ENCODE data around the gene OR8G1. TPM values are rescaled to one million over a fixed set of nuclear protein-coding genes. Genes with fewer than 3 reads are reported as not detected.

OR8G1 gene
- total RNA-seq, 4 donors from 2014 or later, result not detected

GRCh38 chr11:124296016-124296415 lies 55.1 kb downstream of the OR8G1 start:
- no peak overlapping the region for H3K27ac ChIP-seq
- no peak for TF ChIP-seq EP300 (IDR thresholded peaks at IDR 0.05)
- no peak for DNase-seq (ENCODE audit: low spot score in 2 of 2)
- no peaks in the 10 kb centered on the region for H3K27me3 ChIP-seq
- no peaks in the 10 kb centered on the region for H3K4me1 ChIP-seq
- H3K36me3 ChIP-seq, result no peaks in the 10 kb centered on the region
- H3K9me3 ChIP-seq, result no peaks in the 10 kb centered on the region
- no peak overlapping the region for H3K4me3 ChIP-seq

GRCh38 chr11:124297921-124298320 lies 57.0 kb downstream of the OR8G1 start:
- H3K9me3 ChIP-seq, result no peaks in the 10 kb centered on the region
- H3K36me3 ChIP-seq, result no peaks in the 10 kb centered on the region
- H3K27me3 ChIP-seq, result no peaks in the 10 kb centered on the region
- DNase-seq (ENCODE audit: low spot score in 2 of 2), result no peak
- TF ChIP-seq EP300 (IDR thresholded peaks at IDR 0.05), result no peak
- no peak for TF ChIP-seq POLR2A (IDR thresholded peaks at IDR 0.05)
- TF ChIP-seq CTCF (IDR thresholded peaks at IDR 0.05), result no peak
- WGBS, 2 donors, result 78 to 82% methylated on average over 4 of the region's 4 CpGs
- no peaks in the 10 kb centered on the region for H3K4me1 ChIP-seq
- no peak overlapping the region for H3K27ac ChIP-seq
- no peak overlapping the region for H3K4me3 ChIP-seq

- H3K4me3 ChIP-seq, result no peak overlapping the region
- no peaks in the 10 kb centered on the region for H3K36me3 ChIP-seq
- DNase-seq (ENCODE audit: low spot score in 2 of 2), result no peak
- WGBS, 2 donors, result 60 to 65% methylated on average over 3 of the region's 3 CpGs
- H3K9me3 ChIP-seq, result no peaks in the 10 kb centered on the region
- H3K27me3 ChIP-seq, result no peaks in the 10 kb centered on the region
- TF ChIP-seq CTCF (IDR thresholded peaks at IDR 0.05) (no peak), EP300 (IDR thresholded peaks at IDR 0.05) (no peak), POLR2A (IDR thresholded peaks at IDR 0.05) (no peak)
- H3K27ac ChIP-seq, result no peak overlapping the region
- H3K4me1 ChIP-seq, result no peaks in the 10 kb centered on the region
These were observed 60.7 kb downstream of the OR8G1 start for GRCh38 chr11:124301548-124301947.

GRCh38 chr11:124302347-124303125 lies 61.6 kb downstream of the OR8G1 start:
- H3K4me3 ChIP-seq, result no peak overlapping the region
- H3K4me1 ChIP-seq, result no peaks in the 10 kb centered on the region
- H3K27ac ChIP-seq, result no peak overlapping the region
- H3K27me3 ChIP-seq, result no peaks in the 10 kb centered on the region
- WGBS, 2 donors, result 48 to 54% methylated on average over 3 of the region's 3 CpGs
- DNase-seq (ENCODE audit: low spot score in 2 of 2), result no peak
- TF ChIP-seq CTCF (IDR thresholded peaks at IDR 0.05), result no peak
- TF ChIP-seq POLR2A (IDR thresholded peaks at IDR 0.05), result no peak
- TF ChIP-seq EP300 (IDR thresholded peaks at IDR 0.05), result no peak
- no peaks in the 10 kb centered on the region for H3K36me3 ChIP-seq
- H3K9me3 ChIP-seq, result no peaks in the 10 kb centered on the region

Other genes starting within 250 kb of the OR8G1 start
- gene OR10G6, start 245.9 kb upstream of the OR8G1 start, total RNA-seq, result not detected
- gene OR10G4, start 228.1 kb upstream of the OR8G1 start, total RNA-seq, result not detected
- not detected for gene OR10G9, start 218.1 kb upstream of the OR8G1 start, total RNA-seq
- not detected for gene OR10G8, start 214.3 kb upstream of the OR8G1 start, total RNA-seq
- gene OR10G7, start 199.8 kb upstream of the OR8G1 start, total RNA-seq, result not detected
- gene VWA5A, start 125.6 kb upstream of the OR8G1 start, total RNA-seq, result 10 to 100 TPM; 17.0 to 22.5 (median 19.9) TPM
- gene OR10D3, start 57.8 kb upstream of the OR8G1 start, total RNA-seq, result not detected
- not detected for gene OR8G5, start 15.3 kb downstream of the OR8G1 start, total RNA-seq
- not detected for gene OR8D1, start 72.9 kb downstream of the OR8G1 start, total RNA-seq
- gene OR8D2, start 79.1 kb downstream of the OR8G1 start, total RNA-seq, result not detected
- gene OR8B2, start 143.4 kb downstream of the OR8G1 start, total RNA-seq, result not detected
- not detected for gene OR8B3, start 157.9 kb downstream of the OR8G1 start, total RNA-seq
- not detected for gene OR8B4, start 183.8 kb downstream of the OR8G1 start, total RNA-seq
- not detected for gene OR8B8, start 204.6 kb downstream of the OR8G1 start, total RNA-seq